Fibroblast of mammary gland (primary cell): ENCODE results near the gene SLC37A1.
A peak's percentile ranks its signal among the peaks of the same experiment; 100 is the strongest.

Experiments used
- DNase-seq: peaks from one replicate; pipeline ENCODE4 v3.0.0-alpha.2; 2010; ENCODE audit warnings: low read depth
- H3K4me3 ChIP-seq: 2 replicates; pipeline ENCODE4 v1.5.1; 2011; ENCODE audit warnings: low read depth, mild to moderate bottlenecking, low read length, moderate library complexity; ENCODE audit not compliant: control insufficient read depth
- CTCF ChIP-seq: conservative IDR thresholded peaks from 2 replicates; pipeline ENCODE4 v1.5.1; 2011; ENCODE audit warnings: low read depth, low read length, inconsistent platforms; ENCODE audit not compliant: control insufficient read depth, insufficient read depth

The SLC37A1 gene

GRCh38 chr21:42536601-42537000 lies 22.9 kb downstream of the SLC37A1 start:
- TF ChIP-seq CTCF = no peak
- no peak overlapping the region for H3K4me3 ChIP-seq
- no peak for DNase-seq

- no peak overlapping the region for H3K4me3 ChIP-seq
- DNase-seq = no peak
- peak; percentile 17 for TF ChIP-seq CTCF
Measured at GRCh38 chr21:42537106-42537742, 23.6 kb downstream of the SLC37A1 start.

- H3K4me3 ChIP-seq = no peak overlapping the region
- DNase-seq = no peak
- no peak for TF ChIP-seq CTCF
Measured at GRCh38 chr21:42538479-42539275, 25.0 kb downstream of the SLC37A1 start.

GRCh38 chr21:42539342-42539741 lies 25.7 kb downstream of the SLC37A1 start:
- DNase-seq = no peak
- TF ChIP-seq CTCF = no peak
- H3K4me3 ChIP-seq = no peak overlapping the region

- DNase-seq = no peak
- TF ChIP-seq CTCF = peak; percentile 4
- H3K4me3 ChIP-seq = no peak overlapping the region
Measured at GRCh38 chr21:42539931-42540343, 26.3 kb downstream of the SLC37A1 start.

GRCh38 chr21:42540396-42540795 lies 26.7 kb downstream of the SLC37A1 start:
- no peak for TF ChIP-seq CTCF
- H3K4me3 ChIP-seq = no peak overlapping the region
- DNase-seq = no peak
